Measurements from ENCODE around the gene GPR176.

The GPR176 gene

DNA sequence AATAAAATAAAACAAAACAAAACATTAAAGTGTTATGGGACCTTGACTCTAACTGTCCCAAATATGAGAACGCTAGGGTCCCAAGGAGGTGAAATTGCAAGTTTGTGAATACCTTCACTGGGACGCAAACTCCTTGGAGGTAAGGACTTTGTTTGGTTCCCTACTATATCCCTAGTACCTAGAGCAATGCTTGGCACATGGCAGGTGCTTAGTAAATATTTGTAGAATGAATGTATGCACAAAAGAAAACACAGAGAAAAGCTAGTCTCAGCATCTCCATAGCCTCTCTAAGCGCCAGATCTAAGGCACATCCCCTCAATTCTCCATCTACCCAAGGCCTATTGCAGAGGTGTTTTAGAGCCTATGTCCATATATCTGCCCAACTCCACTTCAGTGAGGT lies 30.5 kb downstream of the GPR176 start:
- DNase-seq (ENCODE audit: low read depth in 2 of 2): no peak

DNA sequence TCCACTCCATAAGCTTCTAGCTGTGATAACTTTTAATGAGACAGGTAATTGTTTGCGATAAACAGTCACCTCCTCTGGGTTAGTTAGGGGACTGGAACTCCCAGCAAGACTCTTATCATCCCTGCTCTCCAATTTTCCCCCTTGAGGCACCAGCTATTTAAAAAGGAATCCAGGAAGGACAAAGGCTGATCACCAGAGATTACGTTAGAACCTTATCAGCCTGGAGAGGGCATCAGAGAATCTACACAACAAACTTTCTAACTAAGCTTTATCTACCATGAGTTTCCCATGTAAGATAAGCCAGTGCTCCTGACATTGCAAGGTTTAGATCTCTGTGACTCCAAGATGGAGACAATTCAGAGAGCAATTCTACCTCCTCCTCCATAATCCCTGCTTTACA lies 31.3 kb downstream of the GPR176 start:
- no peak for DNase-seq (ENCODE audit: low read depth in 2 of 2)

DNA sequence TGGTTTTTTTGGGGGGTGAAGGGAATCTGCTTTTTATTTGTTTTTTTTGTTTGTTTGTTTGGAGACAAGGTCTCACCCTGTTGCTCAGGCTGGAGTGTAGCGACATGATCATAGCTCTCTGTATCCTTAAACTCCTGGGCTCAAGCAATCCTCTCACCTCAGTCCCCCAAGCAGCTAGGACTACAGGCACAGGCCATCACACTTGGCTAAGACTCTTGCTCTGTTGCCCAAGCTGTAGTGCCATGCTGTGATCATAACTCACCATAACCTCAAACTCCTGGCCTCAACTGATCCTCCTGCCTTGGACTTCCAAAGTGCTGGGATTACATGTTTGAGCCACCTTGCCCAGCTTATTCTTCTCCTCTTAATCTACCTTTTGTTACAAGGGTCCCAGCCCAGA lies 31.8 kb downstream of the GPR176 start:
- DNase-seq (ENCODE audit: low read depth in 2 of 2): no peak

DNA sequence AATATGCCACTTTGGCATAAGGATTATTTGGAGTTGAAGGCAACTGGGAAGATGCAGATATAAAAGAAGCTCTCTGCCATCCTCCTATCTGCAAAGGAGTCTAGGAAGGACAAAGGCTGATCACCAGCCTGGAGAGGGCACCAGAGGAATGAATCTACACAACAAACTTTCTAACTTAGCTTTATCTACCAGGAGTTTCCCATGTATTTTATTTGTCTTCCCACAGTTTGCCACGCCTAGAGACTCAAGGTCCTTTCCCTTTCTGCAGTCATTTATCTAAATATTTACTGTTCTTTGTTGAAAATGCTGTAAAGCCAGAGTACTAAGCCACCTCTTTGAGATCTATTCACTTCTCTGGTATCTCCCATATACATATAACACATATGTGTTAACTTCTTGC lies 32.2 kb downstream of the GPR176 start:
- no peak for DNase-seq (ENCODE audit: low read depth in 2 of 2)

DNA sequence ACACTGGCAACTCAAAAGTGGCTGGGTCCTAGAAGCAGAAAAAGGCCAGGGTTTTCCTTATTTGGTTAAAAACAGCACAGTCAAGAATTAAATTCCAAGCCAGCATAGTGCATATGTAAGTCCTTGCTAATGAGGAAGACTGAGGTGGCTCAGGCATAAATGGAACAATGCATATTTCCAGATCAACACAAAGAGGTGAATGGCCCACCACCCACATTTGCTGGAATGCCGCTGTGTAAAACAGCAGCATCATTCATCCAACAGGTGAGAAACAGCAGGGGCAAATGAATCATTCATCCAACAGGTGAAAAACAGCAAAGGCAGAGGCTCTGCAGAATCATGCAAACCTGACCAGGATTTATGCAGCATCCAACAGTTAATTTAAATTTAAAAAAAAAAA lies 32.9 kb downstream of the GPR176 start:
- no peak for DNase-seq (ENCODE audit: low read depth in 2 of 2)

DNA sequence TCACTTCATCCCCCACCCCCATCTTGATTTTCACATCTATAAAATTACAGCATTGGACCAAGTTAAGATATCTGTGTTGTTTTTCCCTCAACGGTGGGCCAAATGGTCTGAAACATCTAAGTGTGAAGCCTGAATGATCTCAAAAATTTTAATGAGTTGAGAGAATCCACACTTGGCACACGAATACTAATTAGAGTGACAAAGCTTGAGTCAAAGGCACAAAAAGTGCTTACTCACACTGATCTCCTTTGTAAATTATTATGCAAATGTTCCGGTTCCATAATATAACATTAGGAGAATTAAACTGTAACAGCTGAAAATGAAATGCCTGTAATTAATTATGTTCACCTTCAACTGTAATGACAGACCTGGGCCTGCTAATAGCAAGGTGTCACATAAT lies 33.6 kb downstream of the GPR176 start:
- no peak for DNase-seq (ENCODE audit: low read depth in 2 of 2)

DNA sequence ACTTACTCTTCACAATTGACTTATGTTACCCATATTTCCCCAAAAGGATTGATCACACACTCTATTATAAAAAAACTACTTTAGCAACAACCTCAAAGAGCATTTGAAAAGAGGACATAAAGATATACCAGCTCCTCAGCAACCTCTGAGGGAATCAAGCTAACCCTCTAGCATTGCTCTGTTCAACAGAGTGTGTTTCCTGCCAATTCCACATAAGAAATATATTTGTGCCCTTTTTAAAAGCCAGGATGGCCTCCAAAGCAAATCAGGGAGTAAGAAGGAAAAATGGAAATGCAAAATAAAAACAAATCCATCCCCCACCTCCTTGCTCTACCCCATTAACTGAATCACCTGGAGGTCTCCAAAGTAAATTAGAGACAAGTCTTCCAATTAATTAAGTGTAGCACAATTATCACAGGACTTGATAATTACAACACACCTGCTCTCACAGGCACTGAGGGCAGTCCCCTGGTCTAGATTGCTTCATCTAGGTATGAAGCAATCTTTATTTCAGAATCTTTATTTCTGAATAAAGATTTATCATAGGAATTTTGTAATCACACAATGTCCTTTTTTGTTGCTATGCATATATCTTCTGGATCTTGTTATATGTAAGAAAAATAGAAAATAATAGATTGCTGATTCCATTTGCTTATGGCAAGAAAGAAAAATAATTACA lies 34.8 kb downstream of the GPR176 start:
- DNase-seq (ENCODE audit: low read depth in 2 of 2): no peak

DNA sequence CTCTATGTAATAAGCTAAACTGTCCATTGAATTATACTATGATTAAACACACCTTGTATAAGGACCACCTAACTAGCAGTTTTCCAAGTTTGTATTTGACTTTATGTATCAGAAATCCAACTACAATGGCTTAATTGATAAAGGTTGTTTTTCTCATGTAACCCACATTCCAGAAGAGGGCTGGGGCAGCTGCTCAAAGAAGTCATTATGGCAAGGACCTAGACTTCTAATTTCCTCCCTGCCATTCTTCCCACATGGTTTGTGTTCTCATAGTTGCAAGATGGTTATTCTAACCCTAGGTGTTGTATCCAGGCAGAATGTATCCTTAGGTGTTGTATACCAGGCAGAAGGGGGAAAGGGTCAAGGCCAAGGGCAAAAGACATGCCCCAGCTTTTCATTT lies 35.7 kb downstream of the GPR176 start:
- no peak for DNase-seq (ENCODE audit: low read depth in 2 of 2)

DNA sequence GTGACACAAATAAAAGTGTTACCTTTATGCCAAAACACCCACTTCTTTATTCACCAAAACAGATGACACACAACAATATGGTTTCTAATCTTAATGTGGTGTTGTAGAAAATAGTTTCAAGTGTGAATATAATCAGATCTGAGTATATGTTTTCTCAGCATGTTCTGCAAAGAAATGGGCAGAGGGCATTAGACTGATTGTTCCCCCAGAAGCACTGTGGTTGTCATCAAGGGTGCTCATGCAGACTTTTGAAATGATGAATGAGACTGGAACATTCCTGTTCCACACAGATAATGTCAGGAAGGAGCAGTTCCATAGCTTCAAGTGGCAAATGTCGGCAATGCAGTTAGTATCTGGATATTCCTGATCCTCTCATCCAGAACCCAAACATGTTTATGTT lies 37.5 kb downstream of the GPR176 start:
- DNase-seq (ENCODE audit: low read depth in 2 of 2): no peak

DNA sequence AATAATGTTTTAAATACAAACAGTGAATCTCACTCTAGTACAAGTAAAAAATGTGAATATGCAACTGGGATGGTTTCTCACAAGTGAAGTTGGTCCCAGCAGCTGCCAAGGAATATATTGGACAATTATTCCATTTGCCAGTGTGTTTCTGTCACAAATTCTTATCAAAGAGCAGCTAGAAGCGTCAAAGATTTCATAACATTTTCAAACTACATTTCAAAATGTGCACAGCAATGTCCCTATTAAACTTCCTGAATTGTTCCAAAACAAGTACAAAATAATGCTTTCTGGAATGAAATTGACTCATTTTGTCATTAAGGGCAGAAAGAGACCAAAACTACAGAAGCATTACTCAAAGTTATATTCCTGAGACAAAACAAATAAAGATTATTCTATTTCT lies 38.3 kb downstream of the GPR176 start:
- no peak for DNase-seq (ENCODE audit: low read depth in 2 of 2)

DNA sequence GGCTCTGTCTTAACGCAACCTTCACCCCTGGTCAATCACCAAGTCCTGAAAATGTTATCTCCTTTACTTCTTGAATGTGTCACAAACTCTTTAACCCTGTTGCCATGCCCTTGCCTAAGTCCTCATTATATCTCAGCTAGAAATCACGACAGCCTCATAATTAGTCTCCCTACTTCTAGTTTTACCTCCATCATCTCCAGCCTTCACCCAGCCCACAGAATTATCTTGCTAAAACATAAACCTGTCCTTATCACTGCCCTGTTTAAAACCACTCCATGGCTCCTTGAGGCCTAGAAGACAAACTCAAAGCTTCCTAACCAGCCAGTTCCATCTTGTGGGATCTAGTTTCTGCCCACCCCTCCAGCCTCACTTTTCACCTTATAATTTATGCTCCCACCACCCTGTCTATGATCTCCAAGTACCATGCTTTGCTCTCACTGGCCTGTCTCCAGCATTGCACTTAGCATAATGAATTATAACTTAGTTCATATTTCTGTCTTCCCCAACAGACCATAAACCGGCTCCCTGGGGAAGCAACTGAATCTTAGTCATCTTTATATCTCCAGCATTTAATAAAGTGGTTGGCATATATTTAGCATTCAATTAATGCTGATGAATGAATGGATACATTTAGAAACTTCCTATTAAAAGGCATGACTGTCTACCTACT lies 39.2 kb downstream of the GPR176 start:
- no peak for DNase-seq (ENCODE audit: low read depth in 2 of 2)

DNA sequence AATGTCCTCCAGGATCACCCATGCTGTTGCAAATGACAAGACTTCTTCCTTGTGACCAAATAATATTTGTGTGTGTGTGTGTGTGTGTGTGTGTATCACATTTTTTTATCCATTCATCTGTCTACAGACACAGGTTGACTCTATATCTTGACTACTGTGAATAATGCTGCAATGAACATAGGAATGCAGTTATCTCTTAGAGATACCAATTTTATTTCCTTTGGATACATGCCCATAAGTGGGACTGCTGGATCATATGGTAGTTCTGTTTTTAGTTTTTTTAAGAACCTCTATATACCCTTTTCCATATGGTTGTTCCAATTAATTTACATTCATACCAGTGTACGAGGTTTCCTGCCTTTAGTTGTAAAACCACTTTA lies 41.7 kb downstream of the GPR176 start:
- DNase-seq (ENCODE audit: low read depth in 2 of 2): no peak

DNA sequence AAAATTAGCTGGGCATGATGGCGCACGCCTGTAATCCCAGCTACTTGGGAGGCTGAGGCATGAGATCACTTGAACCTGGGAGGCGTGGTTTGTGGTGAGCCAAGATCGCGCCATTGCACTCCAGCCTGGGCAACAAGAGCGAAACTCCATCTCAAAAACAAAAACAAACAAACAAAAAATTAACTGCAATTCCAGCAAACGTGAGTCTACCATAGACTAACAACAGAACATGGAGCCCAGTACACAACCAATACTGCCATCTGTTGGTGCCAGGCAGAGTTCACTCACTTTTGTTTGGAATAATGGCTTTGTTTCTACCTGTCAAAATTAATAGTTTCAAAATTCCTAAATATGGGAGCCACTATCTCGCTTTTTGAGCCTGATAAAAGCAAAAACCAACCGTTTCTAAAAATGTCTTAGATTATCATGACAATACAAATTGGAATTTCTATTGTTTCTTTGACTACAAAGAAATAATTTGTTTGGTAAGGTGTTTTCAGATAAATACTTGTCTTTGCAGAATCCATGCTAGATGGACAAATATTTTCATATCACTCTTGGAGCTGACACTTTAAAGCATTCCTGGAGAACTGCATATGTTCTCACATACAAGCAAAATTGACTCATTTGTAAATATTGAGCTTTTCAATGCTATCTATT lies 45.0 kb downstream of the GPR176 start:
- no peak for DNase-seq (ENCODE audit: low read depth in 2 of 2)

DNA sequence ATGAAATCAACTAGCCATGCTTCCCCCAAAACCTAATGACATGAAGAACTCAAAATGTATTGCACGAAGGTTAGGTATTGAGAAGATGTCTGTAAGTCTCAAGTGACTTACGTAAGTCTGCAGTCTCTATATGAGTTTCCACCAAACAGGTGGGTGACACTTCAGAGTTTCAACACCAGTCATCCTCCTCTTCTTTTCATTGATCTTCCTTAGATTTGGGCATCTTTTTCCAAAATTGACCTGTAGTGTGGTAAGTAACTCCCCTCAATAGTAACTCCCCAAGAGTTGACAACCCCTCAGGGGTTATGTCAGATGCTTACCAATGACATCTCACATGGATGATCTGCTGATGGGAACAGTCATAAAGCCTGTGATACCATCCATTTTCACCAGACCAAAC lies 46.1 kb downstream of the GPR176 start:
- DNase-seq (ENCODE audit: low read depth in 2 of 2): no peak

DNA sequence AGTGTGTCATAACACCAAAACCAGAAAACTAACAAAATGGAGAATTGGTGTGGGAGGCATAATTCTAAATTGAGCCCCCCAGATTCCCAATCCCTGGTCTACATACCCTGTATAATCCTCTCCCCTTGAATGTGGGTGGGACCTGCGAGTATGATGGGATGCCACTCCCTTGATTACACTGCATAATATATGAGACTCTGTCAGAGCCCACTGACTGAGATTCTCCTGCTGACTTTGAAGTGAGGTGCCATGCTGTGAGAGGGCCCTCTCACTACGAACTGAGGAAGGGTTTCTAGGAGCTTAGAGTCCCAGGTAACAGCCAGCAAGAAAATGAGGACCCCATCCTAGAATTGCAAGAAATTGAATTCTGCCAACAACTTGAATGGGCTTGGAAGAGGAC lies 49.5 kb downstream of the GPR176 start:
- no peak for DNase-seq (ENCODE audit: low read depth in 2 of 2)

DNA sequence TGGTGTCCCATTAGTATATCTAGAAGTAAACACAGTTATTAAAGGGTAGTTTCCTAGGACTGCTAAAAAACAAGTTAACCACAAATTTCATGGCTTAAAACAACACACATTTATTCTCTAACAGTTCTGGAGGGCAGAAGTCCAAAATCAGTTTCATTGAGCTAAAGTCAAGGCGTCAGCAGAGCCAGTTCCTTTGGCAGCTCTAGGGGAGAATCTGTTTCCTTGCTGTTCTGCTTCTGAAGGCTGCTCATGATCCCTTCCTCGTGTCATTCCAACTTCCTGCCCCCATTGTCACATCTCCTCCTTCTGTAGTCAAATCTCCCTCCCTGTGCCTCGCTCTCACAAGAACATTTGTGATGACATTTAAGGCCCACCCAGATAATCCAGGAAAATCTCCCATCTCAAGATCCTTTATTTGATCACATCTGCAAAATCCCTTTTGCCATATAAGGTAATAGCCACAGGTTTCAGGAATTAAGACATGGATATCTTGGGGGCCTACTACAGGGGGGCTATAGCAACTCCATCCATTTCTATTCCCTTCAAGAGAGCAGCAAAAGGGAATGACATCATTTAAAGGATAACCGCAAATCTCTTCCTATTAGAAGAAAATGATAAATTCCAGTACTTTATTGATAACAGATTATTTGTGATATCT lies 50.1 kb downstream of the GPR176 start:
- no peak for DNase-seq (ENCODE audit: low read depth in 2 of 2)

DNA sequence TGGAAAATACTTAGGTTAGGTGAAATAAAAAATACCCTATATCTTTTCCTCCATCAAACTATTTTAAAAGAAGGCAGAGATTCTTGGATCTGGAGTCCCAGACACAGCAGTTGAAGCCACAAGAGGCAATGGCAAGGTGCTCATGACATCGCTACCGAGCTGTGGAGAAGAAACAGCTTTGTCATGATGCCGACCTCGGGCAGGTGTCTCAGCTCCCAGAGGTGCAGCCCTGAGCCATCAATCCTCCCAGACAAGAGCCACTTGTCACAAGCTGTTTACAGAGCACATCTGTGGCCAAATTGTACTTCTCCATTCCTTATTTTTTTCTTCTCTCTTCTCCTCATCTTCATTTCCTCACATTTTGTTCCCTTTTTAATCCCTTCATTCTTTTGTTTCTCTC lies 50.8 kb downstream of the GPR176 start:
- DNase-seq (ENCODE audit: low read depth in 2 of 2): no peak

DNA sequence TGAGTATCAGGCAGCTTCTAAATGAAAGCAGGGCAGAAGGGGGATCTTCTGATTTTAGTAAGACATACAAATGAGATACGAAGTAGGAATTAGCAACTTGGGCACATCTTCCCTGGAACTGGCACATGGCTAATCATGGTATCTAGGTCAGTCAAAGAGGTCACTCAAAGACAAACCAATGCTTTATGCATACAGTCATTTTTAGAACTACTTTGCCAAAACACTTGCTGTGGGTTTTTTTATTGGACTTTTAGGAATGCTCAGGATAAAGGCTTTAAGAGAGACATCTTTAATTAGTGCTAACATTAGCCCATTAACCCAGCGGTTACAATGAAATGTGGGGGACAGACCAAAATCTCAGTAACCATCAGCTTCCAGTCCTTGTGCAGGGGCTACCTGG lies 51.7 kb downstream of the GPR176 start:
- DNase-seq (ENCODE audit: low read depth in 2 of 2): no peak

DNA sequence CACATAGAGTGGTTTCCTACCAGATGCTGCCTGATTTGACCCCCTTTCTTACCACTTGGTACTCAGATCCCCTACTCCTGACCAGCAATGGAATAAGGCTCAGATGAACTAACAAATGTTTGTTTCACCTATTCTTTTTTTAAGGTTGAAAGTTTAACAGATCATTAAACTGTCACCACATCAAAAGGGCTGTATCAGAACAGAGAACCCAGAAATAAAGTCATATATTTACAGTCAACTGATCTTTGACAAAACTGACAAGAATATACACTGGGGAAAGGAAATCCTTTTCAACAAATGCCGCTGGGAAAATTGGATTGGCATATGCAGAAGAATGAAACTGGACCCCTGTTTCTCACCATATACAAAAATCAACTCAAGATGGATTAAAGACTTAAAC lies 56.0 kb downstream of the GPR176 start:
- DNase-seq (ENCODE audit: low read depth in 2 of 2): no peak

DNA sequence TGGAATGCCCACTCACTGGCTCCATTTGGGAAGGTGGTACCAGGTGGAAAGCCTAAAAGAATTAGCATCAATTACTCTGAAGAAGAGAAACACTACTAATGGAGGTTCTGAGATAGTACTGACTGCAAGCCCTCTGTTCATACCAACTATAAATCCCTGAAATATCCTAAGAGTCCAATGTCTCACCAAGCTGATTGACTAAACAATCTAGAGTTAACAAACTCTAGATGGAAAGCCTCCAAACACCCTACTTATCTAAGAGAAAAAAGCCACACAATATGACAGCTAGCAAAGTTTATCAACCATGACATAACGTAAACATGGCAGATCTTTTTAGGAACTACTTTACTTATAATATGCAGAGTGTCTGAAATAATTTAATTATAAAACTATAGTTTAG lies 59.2 kb downstream of the GPR176 start:
- no peak for DNase-seq (ENCODE audit: low read depth in 2 of 2)

DNA sequence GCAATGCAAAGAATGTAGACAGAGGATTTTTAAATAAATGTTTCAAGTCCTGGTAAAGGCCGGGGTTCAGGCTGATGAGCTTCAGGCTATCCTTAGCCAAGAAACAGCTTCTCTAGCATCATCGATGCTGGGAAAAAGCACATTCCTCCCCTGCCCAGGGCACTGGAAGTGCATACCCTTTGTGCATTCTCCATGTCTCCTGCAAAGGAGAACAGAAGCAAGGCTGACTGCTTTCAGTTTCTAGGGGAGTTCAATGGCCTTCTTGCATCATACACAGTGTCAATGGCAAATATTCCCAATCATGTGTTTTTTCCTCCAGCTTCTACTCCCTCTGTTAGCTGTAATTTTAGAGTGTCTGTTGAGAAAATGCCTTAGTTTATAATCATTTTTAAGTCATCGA lies 59.9 kb downstream of the GPR176 start:
- no peak for DNase-seq (ENCODE audit: low read depth in 2 of 2)

DNA sequence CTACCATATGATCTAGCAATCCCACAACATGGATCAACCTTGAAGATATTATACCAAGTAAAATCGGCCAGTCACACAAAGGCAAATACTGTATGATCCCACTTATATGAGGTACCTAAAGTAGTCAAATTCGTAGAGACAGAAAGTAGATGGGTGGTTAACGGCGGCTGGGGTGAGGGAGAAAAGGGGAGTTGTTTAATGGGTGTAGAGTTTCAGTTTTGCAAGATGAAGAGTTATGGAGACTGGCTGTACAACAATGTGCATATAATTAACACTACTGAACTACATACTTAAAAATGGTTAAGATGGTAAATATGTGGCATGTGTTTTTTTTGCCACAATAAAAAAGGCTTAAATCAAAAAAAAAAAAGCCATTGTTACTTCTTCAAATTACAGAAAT lies 60.4 kb downstream of the GPR176 start:
- no peak for DNase-seq (ENCODE audit: low read depth in 2 of 2)

DNA sequence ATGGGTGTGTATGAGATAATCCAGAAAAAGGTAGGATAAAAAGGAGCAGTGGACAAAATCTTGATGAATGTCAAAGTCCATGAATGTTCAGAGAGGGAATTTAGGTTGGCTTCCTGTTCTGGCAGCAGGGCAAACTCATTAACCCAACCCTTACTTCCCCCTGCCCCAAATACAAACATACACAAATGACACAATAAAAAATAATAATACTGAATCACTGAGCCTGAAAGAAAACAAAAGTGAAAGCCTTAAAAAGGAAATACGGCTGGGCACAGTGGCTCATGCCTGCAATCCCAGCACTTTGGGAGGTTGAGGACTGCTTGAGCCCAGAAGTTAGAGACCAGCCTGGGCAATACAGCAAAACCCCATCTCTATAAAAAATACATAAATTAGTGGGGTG lies 62.9 kb downstream of the GPR176 start:
- no peak for DNase-seq (ENCODE audit: low read depth in 2 of 2)
